Head of caudate nucleus (tissue), 42 donors: Measurements from ENCODE around the gene ADAT3.
"Not testable (repeated sequence)": the region's sequence is repeated elsewhere in the genome, so short reads cannot be mapped to it uniquely, and the experiment has no call there.

Source experiments
- DNase-seq, 42 donors: peaks; one replicate each; pipeline versions ENCODE4 v3.0.0 to v3.0.0-alpha.2; 2020 to 2021; ENCODE audit warnings: mixed read lengths in 7 of 42
- intact Hi-C: fragments of 100-400 bp; cut with DNase I; formaldehyde crosslinking; loops from one replicate; pipeline ENCODE4 v1.15.0; 2022

Gene ADAT3

GRCh38 chr19:1865172-1866010, 39.8 kb upstream of the ADAT3 start:
- peak in 1 of 42 donors; percentile 42 for DNase-seq
- intact Hi-C loops: no loop called here

GRCh38 chr19:1866693-1867348, 38.4 kb upstream of the ADAT3 start:
- DNase-seq: no peak
- intact Hi-C loops: no loop called here

- DNase-seq: no peak
- intact Hi-C loops: no loop called here
Observed at GRCh38 chr19:1867349-1867724, 37.9 kb upstream of the ADAT3 start.

- intact Hi-C loops: no loop called here
- no peak for DNase-seq
Observed at GRCh38 chr19:1868971-1869370, 36.2 kb upstream of the ADAT3 start.

GRCh38 chr19:1871140-1871597, 34.0 kb upstream of the ADAT3 start:
- no peak for DNase-seq
- intact Hi-C loops: no loop called here

- intact Hi-C loops: no loop called here
- DNase-seq: no peak
Observed at GRCh38 chr19:1871630-1872029, 33.6 kb upstream of the ADAT3 start.

- DNase-seq: no peak
- intact Hi-C loops: no loop called here
Observed at GRCh38 chr19:1872807-1873523, 32.2 kb upstream of the ADAT3 start.

GRCh38 chr19:1873524-1874473, 31.4 kb upstream of the ADAT3 start:
- intact Hi-C loops: no loop called here
- DNase-seq: peak in 8 of 42 donors; percentile 33 to 65 (median 51)

- no peak for DNase-seq
- intact Hi-C loops: no loop called here
Observed at GRCh38 chr19:1874554-1875185, 30.5 kb upstream of the ADAT3 start.

- intact Hi-C loops: not testable (repeated sequence)
- peak in 1 of 42 donors; percentile 43 for DNase-seq
Observed at GRCh38 chr19:1875265-1875645, 29.9 kb upstream of the ADAT3 start.

GRCh38 chr19:1875646-1876495, 29.3 kb upstream of the ADAT3 start:
- intact Hi-C loops: no loop called here
- DNase-seq: peak; percentile 88 to 98 (median 95)

GRCh38 chr19:1876496-1877279, 28.5 kb upstream of the ADAT3 start:
- intact Hi-C loops, DNase-seq: not testable (repeated sequence)

GRCh38 chr19:1877280-1877660, 27.9 kb upstream of the ADAT3 start:
- DNase-seq, intact Hi-C loops: not testable (repeated sequence)

- intact Hi-C loops, DNase-seq: not testable (repeated sequence)
Observed at GRCh38 chr19:1878583-1878982, 26.6 kb upstream of the ADAT3 start.

- intact Hi-C loops, DNase-seq: not testable (repeated sequence)
Observed at GRCh38 chr19:1879982-1880381, 25.2 kb upstream of the ADAT3 start.

GRCh38 chr19:1880611-1881392, 24.4 kb upstream of the ADAT3 start:
- intact Hi-C loops: no loop called here
- peak in 1 of 42 donors; percentile 25 for DNase-seq
